ENCODE results near the gene OTUD5. TPM values are rescaled to one million over a fixed set of nuclear protein-coding genes. Genes with fewer than 3 reads are reported as not detected.
A peak's percentile ranks its signal among the peaks of the same experiment; 100 is the strongest.

OTUD5 gene
- total and polyA plus RNA-seq, 2 of the 13 experiments (the other 11 are each of a cell fraction or from before 2014, with no cell fraction given), result 18.4 to 42.2 TPM

DNA sequence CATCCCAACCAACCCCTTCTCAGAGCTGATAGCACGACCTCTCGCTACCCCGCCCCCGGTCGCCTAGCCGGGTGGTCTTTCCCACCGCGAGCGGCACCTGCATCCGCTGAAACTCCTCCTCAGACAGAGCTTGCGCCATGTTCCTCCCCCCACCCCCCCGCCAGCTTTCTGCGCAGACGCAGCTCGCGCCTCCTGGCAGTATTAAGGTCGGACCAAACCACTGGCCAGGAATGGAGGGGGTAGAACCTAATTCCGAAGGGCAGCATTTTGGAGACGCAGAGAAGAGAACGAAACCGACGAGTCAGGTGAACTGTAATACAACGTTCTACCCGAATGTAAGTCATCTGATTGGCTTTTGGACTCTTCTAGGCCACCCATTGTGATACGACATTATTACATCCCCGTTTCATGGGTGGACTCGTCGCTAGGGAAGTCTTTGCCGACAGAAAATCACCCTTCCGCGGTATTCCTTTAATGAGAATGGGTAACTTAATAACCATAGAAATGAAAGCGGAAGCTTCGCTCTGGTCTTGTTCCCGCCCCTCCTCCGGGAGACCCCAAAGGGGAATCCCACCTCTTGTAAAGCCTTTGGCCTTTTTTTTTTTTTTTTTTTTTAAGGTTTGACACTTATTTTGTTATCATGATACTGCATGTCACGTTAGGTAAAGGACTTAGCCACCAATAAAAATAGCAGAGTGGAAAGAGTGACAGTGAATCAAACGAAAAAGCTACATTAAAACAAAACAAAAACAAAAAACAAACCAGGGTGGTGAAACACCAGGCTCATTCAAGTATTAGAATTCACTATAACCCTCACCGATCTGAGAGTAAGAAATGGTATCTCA, 44.9 kb upstream of the OTUD5 start, which contains the start of gene GRIPAP1 (continued):
- TF ChIP-seq, protein P1, sequence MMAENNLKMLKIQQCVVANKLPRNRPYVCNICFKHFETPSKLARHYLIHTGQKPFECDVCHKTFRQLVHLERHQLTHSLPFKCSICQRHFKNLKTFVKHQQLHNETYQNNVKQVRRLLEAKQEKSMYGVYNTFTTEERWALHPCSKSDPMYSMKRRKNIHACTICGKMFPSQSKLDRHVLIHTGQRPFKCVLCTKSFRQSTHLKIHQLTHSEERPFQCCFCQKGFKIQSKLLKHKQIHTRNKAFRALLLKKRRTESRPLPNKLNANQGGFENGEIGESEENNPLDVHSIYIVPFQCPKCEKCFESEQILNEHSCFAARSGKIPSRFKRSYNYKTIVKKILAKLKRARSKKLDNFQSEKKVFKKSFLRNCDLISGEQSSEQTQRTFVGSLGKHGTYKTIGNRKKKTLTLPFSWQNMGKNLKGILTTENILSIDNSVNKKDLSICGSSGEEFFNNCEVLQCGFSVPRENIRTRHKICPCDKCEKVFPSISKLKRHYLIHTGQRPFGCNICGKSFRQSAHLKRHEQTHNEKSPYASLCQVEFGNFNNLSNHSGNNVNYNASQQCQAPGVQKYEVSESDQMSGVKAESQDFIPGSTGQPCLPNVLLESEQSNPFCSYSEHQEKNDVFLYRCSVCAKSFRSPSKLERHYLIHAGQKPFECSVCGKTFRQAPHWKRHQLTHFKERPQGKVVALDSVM (CRISPR knock-in tag; IDR thresholded peaks at IDR 0.05), result 0 out of 2 replicates have a peak, but pooled peaks have one; percentile 13
- TF ChIP-seq, protein P2, sequence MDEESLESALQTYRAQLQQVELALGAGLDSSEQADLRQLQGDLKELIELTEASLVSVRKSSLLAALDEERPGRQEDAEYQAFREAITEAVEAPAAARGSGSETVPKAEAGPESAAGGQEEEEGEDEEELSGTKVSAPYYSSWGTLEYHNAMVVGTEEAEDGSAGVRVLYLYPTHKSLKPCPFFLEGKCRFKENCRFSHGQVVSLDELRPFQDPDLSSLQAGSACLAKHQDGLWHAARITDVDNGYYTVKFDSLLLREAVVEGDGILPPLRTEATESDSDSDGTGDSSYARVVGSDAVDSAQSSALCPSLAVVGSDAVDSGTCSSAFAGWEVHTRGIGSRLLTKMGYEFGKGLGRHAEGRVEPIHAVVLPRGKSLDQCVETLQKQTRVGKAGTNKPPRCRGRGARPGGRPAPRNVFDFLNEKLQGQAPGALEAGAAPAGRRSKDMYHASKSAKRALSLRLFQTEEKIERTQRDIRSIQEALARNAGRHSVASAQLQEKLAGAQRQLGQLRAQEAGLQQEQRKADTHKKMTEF (CRISPR knock-in tag; IDR thresholded peaks at IDR 0.05), result peak; percentile 48; the same call in 1 of the 2 replicates
- TF ChIP-seq, protein P3, sequence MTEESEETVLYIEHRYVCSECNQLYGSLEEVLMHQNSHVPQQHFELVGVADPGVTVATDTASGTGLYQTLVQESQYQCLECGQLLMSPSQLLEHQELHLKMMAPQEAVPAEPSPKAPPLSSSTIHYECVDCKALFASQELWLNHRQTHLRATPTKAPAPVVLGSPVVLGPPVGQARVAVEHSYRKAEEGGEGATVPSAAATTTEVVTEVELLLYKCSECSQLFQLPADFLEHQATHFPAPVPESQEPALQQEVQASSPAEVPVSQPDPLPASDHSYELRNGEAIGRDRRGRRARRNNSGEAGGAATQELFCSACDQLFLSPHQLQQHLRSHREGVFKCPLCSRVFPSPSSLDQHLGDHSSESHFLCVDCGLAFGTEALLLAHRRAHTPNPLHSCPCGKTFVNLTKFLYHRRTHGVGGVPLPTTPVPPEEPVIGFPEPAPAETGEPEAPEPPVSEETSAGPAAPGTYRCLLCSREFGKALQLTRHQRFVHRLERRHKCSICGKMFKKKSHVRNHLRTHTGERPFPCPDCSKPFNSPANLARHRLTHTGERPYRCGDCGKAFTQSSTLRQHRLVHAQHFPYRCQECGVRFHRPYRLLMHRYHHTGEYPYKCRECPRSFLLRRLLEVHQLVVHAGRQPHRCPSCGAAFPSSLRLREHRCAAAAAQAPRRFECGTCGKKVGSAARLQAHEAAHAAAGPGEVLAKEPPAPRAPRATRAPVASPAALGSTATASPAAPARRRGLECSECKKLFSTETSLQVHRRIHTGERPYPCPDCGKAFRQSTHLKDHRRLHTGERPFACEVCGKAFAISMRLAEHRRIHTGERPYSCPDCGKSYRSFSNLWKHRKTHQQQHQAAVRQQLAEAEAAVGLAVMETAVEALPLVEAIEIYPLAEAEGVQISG (CRISPR knock-in tag; IDR thresholded peaks at IDR 0.05), result no peak
- TF ChIP-seq, protein P4, sequence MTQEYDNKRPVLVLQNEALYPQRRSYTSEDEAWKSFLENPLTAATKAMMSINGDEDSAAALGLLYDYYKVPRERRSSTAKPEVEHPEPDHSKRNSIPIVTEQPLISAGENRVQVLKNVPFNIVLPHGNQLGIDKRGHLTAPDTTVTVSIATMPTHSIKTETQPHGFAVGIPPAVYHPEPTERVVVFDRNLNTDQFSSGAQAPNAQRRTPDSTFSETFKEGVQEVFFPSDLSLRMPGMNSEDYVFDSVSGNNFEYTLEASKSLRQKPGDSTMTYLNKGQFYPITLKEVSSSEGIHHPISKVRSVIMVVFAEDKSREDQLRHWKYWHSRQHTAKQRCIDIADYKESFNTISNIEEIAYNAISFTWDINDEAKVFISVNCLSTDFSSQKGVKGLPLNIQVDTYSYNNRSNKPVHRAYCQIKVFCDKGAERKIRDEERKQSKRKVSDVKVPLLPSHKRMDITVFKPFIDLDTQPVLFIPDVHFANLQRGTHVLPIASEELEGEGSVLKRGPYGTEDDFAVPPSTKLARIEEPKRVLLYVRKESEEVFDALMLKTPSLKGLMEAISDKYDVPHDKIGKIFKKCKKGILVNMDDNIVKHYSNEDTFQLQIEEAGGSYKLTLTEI (CRISPR knock-in tag; conservative IDR thresholded peaks at IDR 0.05), result no peak
- TF ChIP-seq, protein P5, sequence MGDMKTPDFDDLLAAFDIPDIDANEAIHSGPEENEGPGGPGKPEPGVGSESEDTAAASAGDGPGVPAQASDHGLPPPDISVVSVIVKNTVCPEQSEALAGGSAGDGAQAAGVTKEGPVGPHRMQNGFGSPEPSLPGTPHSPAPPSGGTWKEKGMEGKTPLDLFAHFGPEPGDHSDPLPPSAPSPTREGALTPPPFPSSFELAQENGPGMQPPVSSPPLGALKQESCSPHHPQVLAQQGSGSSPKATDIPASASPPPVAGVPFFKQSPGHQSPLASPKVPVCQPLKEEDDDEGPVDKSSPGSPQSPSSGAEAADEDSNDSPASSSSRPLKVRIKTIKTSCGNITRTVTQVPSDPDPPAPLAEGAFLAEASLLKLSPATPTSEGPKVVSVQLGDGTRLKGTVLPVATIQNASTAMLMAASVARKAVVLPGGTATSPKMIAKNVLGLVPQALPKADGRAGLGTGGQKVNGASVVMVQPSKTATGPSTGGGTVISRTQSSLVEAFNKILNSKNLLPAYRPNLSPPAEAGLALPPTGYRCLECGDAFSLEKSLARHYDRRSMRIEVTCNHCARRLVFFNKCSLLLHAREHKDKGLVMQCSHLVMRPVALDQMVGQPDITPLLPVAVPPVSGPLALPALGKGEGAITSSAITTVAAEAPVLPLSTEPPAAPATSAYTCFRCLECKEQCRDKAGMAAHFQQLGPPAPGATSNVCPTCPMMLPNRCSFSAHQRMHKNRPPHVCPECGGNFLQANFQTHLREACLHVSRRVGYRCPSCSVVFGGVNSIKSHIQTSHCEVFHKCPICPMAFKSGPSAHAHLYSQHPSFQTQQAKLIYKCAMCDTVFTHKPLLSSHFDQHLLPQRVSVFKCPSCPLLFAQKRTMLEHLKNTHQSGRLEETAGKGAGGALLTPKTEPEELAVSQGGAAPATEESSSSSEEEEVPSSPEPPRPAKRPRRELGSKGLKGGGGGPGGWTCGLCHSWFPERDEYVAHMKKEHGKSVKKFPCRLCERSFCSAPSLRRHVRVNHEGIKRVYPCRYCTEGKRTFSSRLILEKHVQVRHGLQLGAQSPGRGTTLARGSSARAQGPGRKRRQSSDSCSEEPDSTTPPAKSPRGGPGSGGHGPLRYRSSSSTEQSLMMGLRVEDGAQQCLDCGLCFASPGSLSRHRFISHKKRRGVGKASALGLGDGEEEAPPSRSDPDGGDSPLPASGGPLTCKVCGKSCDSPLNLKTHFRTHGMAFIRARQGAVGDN (CRISPR knock-in tag; IDR thresholded peaks at IDR 0.05), result peak; percentile 62
- no peak for TF ChIP-seq ZNF546 (CRISPR knock-in tag; conservative IDR thresholded peaks at IDR 0.05)
- TF ChIP-seq BORCS8-MEF2B (CRISPR knock-in tag; IDR thresholded peaks at IDR 0.05), result no peak
- TF ChIP-seq MAFK (conservative IDR thresholded peaks at IDR 0.05 in 1 of 2, IDR thresholded peaks at IDR 0.05 in 1 of 2; ENCODE audit: low read length in 2 of 2), result no peak
- TF ChIP-seq ZNF3 (CRISPR knock-in tag; IDR thresholded peaks at IDR 0.05), result no peak
- TF ChIP-seq, protein P6, sequence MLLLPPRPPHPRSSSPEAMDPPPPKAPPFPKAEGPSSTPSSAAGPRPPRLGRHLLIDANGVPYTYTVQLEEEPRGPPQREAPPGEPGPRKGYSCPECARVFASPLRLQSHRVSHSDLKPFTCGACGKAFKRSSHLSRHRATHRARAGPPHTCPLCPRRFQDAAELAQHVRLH (CRISPR knock-in tag; IDR thresholded peaks at IDR 0.05; ENCODE audit: borderline replicate concordance, low read depth), result no peak
- TF ChIP-seq RORA (CRISPR knock-in tag; IDR thresholded peaks at IDR 0.05), result no peak
- TF ChIP-seq ZSCAN29 (CRISPR knock-in tag; conservative IDR thresholded peaks at IDR 0.05), result no peak
